Osteoblast (primary cell): ENCODE measurements around the gene RAET1L. TPM values are rescaled to one million over a fixed set of nuclear protein-coding genes. Genes with fewer than 3 reads are reported as not detected.

ENCODE experiments used
- DNase-seq: peaks from one replicate; pipeline ENCODE4 v3.0.0; 2011; ENCODE audit warnings: low spot score, mixed read lengths; ENCODE audit not compliant: insufficient read length; ENCODE audit errors: missing footprints
- H2AFZ ChIP-seq: 2 replicates; pipeline ENCODE4 v1.6.0; 2011; ENCODE audit warnings: mild to moderate bottlenecking, low read length
- H3K27ac ChIP-seq: 2 replicates; pipeline ENCODE4 v1.5.1; 2011; ENCODE audit warnings: mild to moderate bottlenecking, low read depth, low read length, moderate library complexity
- H3K27me3 ChIP-seq: 2 replicates; pipeline ENCODE4 v1.6.0; 2012; ENCODE audit warnings: mild to moderate bottlenecking, control low read depth, inconsistent platforms, low read length, moderate library complexity; ENCODE audit not compliant: insufficient read depth
- H3K36me3 ChIP-seq: 2 replicates; pipeline ENCODE4 v1.5.1; 2011; ENCODE audit warnings: mild to moderate bottlenecking, low read length, control low read depth, moderate library complexity; ENCODE audit not compliant: insufficient read depth
- H3K4me1 ChIP-seq: 2 replicates; pipeline ENCODE4 v1.5.1; 2011; ENCODE audit warnings: mild to moderate bottlenecking, low read length, control low read depth, moderate library complexity; ENCODE audit not compliant: insufficient read depth
- H3K4me2 ChIP-seq: 2 replicates; pipeline ENCODE4 v1.6.0; 2011; ENCODE audit warnings: mild to moderate bottlenecking, low read length; ENCODE audit not compliant: insufficient read depth
- H3K4me3 ChIP-seq: fragments of 200-600 bp; sonication (generic); 3 replicates; pipeline ENCODE4 v1.5.1; 2012; ENCODE audit warnings: mild to moderate bottlenecking, low read length, inconsistent platforms; ENCODE audit not compliant: insufficient read depth
- H3K79me2 ChIP-seq: 2 replicates; pipeline ENCODE4 v1.6.0; 2012; ENCODE audit warnings: mild to moderate bottlenecking, low read length, control low read depth, inconsistent platforms; ENCODE audit not compliant: insufficient read depth
- H3K9me3 ChIP-seq: 2 replicates; pipeline ENCODE4 v1.5.1; 2011; ENCODE audit warnings: low read depth, low read length, control low read depth
- H4K20me1 ChIP-seq: 2 replicates; pipeline ENCODE4 v1.6.0; 2012; ENCODE audit warnings: mild to moderate bottlenecking, low read length, control low read depth; ENCODE audit not compliant: insufficient read depth
- total RNA-seq: library from RNA; depleted of rRNA; stranded (reverse); fragments of >200 nt; gene quantifications from 2 replicates; pipeline ENCODE4 v1.2.3, GENCODE V29; 2012
- TF ChIP-seq, protein P1 (sequence below): IDR thresholded peaks from 2 replicates; pipeline ENCODE4 v1.5.1; 2011; ENCODE audit warnings: mild to moderate bottlenecking, low read depth, low read length, moderate library complexity; ENCODE audit errors: extremely low read depth

The RAET1L gene
- total RNA-seq, 1 donor = not detected

DNA sequence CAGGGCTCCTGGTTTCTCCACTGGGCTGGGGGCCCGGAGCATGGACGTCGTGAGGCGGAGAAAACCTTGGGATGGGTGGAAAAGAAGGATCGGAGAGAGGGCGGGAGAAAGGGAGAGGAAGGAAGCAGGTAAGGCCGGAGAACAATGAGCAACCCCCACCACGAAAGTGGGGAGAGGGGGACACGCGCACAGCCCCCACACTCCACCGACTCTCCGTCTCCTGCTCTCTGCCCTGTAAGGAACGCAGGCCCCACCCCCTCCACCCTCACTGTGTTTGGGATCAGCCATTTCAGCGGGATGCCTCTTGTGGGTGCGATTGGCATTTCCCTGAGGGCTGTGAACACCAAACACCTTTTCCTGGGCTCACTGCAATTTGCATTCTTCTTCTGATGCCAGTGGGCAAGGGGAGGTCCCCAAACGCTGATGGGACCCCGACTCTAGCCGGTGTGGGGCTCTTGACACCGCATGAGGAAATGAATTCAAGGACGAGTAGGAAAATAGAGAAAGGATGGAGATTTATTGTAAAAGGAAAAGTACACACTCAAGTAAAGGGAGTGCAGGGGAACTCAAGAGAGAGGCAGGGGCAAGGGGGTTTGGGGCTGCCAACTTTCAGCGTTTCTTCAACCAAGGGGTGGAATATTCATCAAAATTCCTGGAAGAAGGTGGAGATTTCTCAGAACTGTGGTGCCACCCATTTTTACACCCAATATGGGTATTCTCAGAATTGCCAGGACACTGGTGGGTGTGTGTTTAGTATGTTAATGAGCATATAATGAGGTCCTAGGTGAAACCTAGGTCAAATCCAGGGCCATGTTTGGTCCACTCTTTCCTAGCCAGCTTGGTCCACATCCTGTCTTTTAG, 13.1 kb upstream of the RAET1L start:
- TF ChIP-seq, protein P1, sequence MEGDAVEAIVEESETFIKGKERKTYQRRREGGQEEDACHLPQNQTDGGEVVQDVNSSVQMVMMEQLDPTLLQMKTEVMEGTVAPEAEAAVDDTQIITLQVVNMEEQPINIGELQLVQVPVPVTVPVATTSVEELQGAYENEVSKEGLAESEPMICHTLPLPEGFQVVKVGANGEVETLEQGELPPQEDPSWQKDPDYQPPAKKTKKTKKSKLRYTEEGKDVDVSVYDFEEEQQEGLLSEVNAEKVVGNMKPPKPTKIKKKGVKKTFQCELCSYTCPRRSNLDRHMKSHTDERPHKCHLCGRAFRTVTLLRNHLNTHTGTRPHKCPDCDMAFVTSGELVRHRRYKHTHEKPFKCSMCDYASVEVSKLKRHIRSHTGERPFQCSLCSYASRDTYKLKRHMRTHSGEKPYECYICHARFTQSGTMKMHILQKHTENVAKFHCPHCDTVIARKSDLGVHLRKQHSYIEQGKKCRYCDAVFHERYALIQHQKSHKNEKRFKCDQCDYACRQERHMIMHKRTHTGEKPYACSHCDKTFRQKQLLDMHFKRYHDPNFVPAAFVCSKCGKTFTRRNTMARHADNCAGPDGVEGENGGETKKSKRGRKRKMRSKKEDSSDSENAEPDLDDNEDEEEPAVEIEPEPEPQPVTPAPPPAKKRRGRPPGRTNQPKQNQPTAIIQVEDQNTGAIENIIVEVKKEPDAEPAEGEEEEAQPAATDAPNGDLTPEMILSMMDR = no peak
- no peak overlapping the region for H2AFZ ChIP-seq
- no peaks in the 10 kb centered on the region for H3K4me1 ChIP-seq
- H3K4me3 ChIP-seq = no peak overlapping the region
- no peaks in the 10 kb centered on the region for H3K79me2 ChIP-seq
- no peak for DNase-seq
- no peak overlapping the region for H3K27ac ChIP-seq
- no peaks in the 10 kb centered on the region for H4K20me1 ChIP-seq
- peaks cover 78% of the 10 kb centered on the region for H3K27me3 ChIP-seq
- no peaks in the 10 kb centered on the region for H3K9me3 ChIP-seq
- H3K36me3 ChIP-seq = no peaks in the 10 kb centered on the region
- no peak overlapping the region for H3K4me2 ChIP-seq

DNA sequence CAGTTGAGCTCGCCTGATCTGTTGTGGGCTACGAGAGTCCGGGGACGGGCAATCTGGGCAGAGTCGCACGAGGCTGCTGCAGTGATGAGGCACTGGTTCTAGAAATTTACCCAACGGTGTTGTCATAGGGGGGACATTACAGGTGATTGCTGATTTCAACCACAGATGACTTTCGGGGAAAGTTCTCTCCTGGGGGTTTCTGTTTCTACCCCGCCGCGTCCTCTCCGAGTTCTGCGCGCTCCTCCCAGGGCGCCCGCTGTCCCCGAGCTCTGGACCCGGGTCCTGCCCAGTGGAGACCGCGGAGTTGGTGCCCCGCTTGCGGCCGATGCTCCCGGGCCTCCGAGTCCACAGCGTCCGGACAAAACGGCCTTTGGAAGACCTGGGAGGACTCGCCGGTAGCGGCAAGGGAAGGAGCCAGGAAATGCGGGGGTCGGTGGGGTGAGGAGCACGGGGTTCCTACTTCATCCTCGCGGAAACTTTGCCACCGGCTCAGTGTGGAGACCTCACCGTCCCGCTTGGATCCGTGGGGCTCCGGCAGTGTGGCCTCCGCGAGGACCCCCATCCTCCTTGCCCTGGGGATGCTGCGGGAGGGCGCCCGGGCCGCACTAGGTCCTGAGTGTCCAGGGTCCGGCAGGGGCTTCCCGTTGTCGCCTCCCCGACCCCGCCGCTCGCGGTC, 12.3 kb upstream of the RAET1L start:
- H3K4me2 ChIP-seq = peak overlapping the region; percentile 36
- H4K20me1 ChIP-seq = no peaks in the 10 kb centered on the region
- H3K36me3 ChIP-seq = no peaks in the 10 kb centered on the region
- H3K4me3 ChIP-seq = no peak overlapping the region
- no peaks in the 10 kb centered on the region for H3K4me1 ChIP-seq
- H3K9me3 ChIP-seq = no peaks in the 10 kb centered on the region
- H3K79me2 ChIP-seq = no peaks in the 10 kb centered on the region
- no peak overlapping the region for H3K27ac ChIP-seq
- TF ChIP-seq, protein P1 = no peak
- DNase-seq = no peak
- no peak overlapping the region for H2AFZ ChIP-seq
- peaks cover 74% of the 10 kb centered on the region for H3K27me3 ChIP-seq

DNA sequence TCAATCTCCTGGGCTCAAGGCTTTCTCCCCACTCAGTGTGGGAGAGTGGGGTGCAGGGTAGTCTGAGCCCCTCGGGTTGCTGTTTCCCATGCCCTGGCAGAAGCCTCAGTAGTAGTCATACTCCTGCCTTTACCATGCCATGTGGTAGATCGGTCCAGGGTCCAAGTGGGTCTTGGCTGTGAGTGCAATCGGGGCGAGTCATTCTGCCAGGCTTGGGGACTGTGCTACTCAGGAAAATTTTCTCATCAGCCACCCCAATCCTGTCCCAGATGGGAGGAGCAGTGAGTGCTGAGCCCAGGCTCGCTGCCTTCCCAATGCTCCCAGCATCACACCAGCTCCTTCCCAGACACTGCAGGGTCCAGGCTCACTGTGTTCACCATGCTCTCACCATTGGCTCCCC, 10.7 kb upstream of the RAET1L start:
- no peaks in the 10 kb centered on the region for H3K79me2 ChIP-seq
- H4K20me1 ChIP-seq = no peaks in the 10 kb centered on the region
- no peak overlapping the region for H2AFZ ChIP-seq
- TF ChIP-seq, protein P1 = no peak
- H3K27me3 ChIP-seq = peaks cover 72% of the 10 kb centered on the region
- H3K27ac ChIP-seq = no peak overlapping the region
- no peaks in the 10 kb centered on the region for H3K9me3 ChIP-seq
- no peak overlapping the region for H3K4me2 ChIP-seq
- no peaks in the 10 kb centered on the region for H3K4me1 ChIP-seq
- no peak overlapping the region for H3K4me3 ChIP-seq
- DNase-seq = no peak
- H3K36me3 ChIP-seq = no peaks in the 10 kb centered on the region

DNA sequence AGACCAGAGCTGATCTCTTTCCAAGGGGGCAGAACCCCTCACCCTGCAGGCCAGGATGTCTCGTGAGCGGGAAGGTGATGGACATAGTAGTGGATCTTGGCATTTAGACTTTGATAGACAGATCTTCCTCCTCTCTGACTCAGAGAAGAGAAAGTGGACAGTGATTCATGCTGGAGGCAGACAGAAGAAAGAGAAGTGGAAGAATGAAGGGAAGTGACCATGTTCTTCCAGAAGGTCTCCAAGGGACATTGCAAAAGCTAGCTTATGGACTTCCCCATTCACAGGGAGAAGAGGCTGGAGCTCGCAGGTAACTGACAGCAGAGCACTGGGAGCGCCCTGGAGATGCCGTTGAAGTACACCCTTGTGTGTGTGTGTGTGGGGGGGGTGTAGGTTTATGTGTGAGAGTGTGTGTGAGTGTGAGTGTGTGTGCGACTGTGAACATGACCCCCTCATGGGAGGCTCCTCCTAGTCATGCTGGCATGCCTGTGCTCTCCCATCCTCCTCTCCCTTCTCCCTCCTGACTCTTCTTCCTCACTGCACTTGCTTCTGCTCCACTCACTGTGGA, 8.0 kb upstream of the RAET1L start:
- no peaks in the 10 kb centered on the region for H3K79me2 ChIP-seq
- no peaks in the 10 kb centered on the region for H3K36me3 ChIP-seq
- no peak overlapping the region for H3K27ac ChIP-seq
- H3K9me3 ChIP-seq = no peaks in the 10 kb centered on the region
- H3K4me3 ChIP-seq = no peak overlapping the region
- H2AFZ ChIP-seq = no peak overlapping the region
- TF ChIP-seq, protein P1 = no peak
- H3K4me2 ChIP-seq = no peak overlapping the region
- H3K27me3 ChIP-seq = peaks cover 55% of the 10 kb centered on the region
- H4K20me1 ChIP-seq = no peaks in the 10 kb centered on the region
- peak; percentile 38 for DNase-seq
- no peaks in the 10 kb centered on the region for H3K4me1 ChIP-seq
